ENCODE data around the gene RERG. TPM values are rescaled to one million over a fixed set of nuclear protein-coding genes. Genes with fewer than 3 reads are reported as not detected.
A peak's percentile ranks its signal among the peaks of the same experiment; 100 is the strongest.

Gene RERG
- total RNA-seq = 4.7 TPM

GRCh38 chr12:15220915-15221885, at the start of gene RERG:
RERG (minus strand) TSS chr12:15221417; CDS start chr12:15217489, 3,928 bp downstream.
- Histone ChIP-seq H3K9ac (ENCODE audit: low read depth in 1 of 3, low read length in 3 of 3) (peak within 1 kb of the TSS; percentile 73 to 81 (median 78)), H3K27me3 (ENCODE audit: control insufficient read depth in 3 of 3, insufficient read depth in 3 of 3, low read length in 3 of 3) (peaks cover 0 to 4% (median 0%) of the 10 kb centered on the region in 3 donors), H3K9me3 (ENCODE audit: control insufficient read depth in 3 of 3, low read length in 3 of 3) (no peaks in the 10 kb centered on the region), H3K4me1 (ENCODE audit: control insufficient read depth in 3 of 3, insufficient read depth in 3 of 3, low read length in 3 of 3) (peaks cover 3 to 8% (median 5%) of the 10 kb centered on the region in 3 donors), H3K36me3 (ENCODE audit: control insufficient read depth in 3 of 3, insufficient read depth in 3 of 3, low read length in 3 of 3) (no peaks in the 10 kb centered on the region), H3K27ac (ENCODE audit: low read depth, low read length) (peak within 1 kb of the TSS; percentile 69), H3K4me3 (ENCODE audit: low read length in 3 of 3) (peak within 1 kb of the TSS; percentile 73 to 79 (median 78))

DNA sequence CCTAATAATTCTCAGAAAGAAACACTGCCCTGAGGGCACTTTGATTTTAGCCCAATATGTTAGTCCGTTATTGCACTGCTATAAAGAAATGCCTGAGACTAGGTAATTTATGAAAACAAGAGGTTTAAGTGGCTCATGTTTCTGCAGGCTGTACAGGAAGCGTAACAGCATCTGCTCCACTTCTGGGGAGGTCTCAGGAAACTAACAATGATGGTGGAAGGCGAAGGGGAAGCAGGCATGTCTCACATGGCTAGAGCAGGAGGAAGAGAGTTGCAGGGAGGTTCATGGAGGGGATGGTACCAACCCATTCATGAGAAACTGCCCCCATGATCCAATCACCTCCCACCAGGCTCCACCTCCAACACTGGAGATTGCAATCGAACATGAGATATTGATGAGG, 49.4 kb upstream of the RERG start:
- no peaks in the 10 kb centered on the region for H3K36me3 ChIP-seq (ENCODE audit: control insufficient read depth in 3 of 3, insufficient read depth in 3 of 3, low read length in 3 of 3)
- H3K9me3 ChIP-seq (ENCODE audit: control insufficient read depth in 3 of 3, low read length in 3 of 3) = no peaks in the 10 kb centered on the region
- no peak overlapping the region for H3K9ac ChIP-seq (ENCODE audit: low read depth in 1 of 3, low read length in 3 of 3)
- peaks cover 0 to 2% (median 0%) of the 10 kb centered on the region in 3 donors for H3K4me1 ChIP-seq (ENCODE audit: control insufficient read depth in 3 of 3, insufficient read depth in 3 of 3, low read length in 3 of 3)
- no peak overlapping the region for H3K27ac ChIP-seq (ENCODE audit: low read depth, low read length)
- H3K4me3 ChIP-seq (ENCODE audit: low read length in 3 of 3) = no peak overlapping the region
- H3K27me3 ChIP-seq (ENCODE audit: control insufficient read depth in 3 of 3, insufficient read depth in 3 of 3, low read length in 3 of 3) = no peaks in the 10 kb centered on the region

- Histone ChIP-seq H3K4me3 (ENCODE audit: low read length in 3 of 3) (no peak overlapping the region), H3K9me3 (ENCODE audit: control insufficient read depth in 3 of 3, low read length in 3 of 3) (no peaks in the 10 kb centered on the region), H3K27me3 (ENCODE audit: control insufficient read depth in 3 of 3, insufficient read depth in 3 of 3, low read length in 3 of 3) (no peaks in the 10 kb centered on the region), H3K4me1 (ENCODE audit: control insufficient read depth in 3 of 3, insufficient read depth in 3 of 3, low read length in 3 of 3) (no peaks in the 10 kb centered on the region), H3K9ac (ENCODE audit: low read depth in 1 of 3, low read length in 3 of 3) (no peak overlapping the region), H3K36me3 (ENCODE audit: control insufficient read depth in 3 of 3, insufficient read depth in 3 of 3, low read length in 3 of 3) (no peaks in the 10 kb centered on the region), H3K27ac (ENCODE audit: low read depth, low read length) (no peak overlapping the region)
These were observed 47.8 kb upstream of the RERG start for GRCh38 chr12:15268927-15269552.

- Histone ChIP-seq H3K4me3 (ENCODE audit: low read length in 3 of 3) (no peak overlapping the region), H3K9ac (ENCODE audit: low read depth in 1 of 3, low read length in 3 of 3) (no peak overlapping the region), H3K36me3 (ENCODE audit: control insufficient read depth in 3 of 3, insufficient read depth in 3 of 3, low read length in 3 of 3) (no peaks in the 10 kb centered on the region), H3K4me1 (ENCODE audit: control insufficient read depth in 3 of 3, insufficient read depth in 3 of 3, low read length in 3 of 3) (no peaks in the 10 kb centered on the region), H3K27ac (ENCODE audit: low read depth, low read length) (no peak overlapping the region), H3K9me3 (ENCODE audit: control insufficient read depth in 3 of 3, low read length in 3 of 3) (no peaks in the 10 kb centered on the region), H3K27me3 (ENCODE audit: control insufficient read depth in 3 of 3, insufficient read depth in 3 of 3, low read length in 3 of 3) (no peaks in the 10 kb centered on the region)
These were observed 47.1 kb upstream of the RERG start for GRCh38 chr12:15268309-15268708.

DNA sequence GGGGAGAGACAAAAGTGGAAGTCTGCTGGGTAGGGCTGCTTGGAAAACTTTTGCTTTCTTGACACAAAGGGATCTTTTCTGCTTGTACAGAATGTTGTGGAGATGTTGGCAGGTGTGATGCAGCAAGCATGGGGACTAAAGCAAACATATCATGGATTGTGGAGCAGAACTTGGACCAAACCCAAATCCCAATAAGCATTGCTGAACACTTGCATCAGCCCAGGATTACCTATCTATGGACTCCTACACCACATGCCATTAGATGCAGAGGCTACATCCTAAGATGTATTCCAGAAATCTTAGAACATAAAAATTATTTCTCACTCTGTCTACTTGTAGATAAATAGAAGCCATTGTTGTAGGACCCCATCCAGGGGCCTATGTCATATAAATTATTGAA, 44.7 kb upstream of the RERG start:
- Histone ChIP-seq H3K9me3 (ENCODE audit: control insufficient read depth in 3 of 3, low read length in 3 of 3) (no peaks in the 10 kb centered on the region), H3K27me3 (ENCODE audit: control insufficient read depth in 3 of 3, insufficient read depth in 3 of 3, low read length in 3 of 3) (no peaks in the 10 kb centered on the region), H3K9ac (ENCODE audit: low read depth in 1 of 3, low read length in 3 of 3) (no peak overlapping the region), H3K4me1 (ENCODE audit: control insufficient read depth in 3 of 3, insufficient read depth in 3 of 3, low read length in 3 of 3) (no peaks in the 10 kb centered on the region), H3K4me3 (ENCODE audit: low read length in 3 of 3) (no peak overlapping the region), H3K27ac (ENCODE audit: low read depth, low read length) (no peak overlapping the region), H3K36me3 (ENCODE audit: control insufficient read depth in 3 of 3, insufficient read depth in 3 of 3, low read length in 3 of 3) (no peaks in the 10 kb centered on the region)

DNA sequence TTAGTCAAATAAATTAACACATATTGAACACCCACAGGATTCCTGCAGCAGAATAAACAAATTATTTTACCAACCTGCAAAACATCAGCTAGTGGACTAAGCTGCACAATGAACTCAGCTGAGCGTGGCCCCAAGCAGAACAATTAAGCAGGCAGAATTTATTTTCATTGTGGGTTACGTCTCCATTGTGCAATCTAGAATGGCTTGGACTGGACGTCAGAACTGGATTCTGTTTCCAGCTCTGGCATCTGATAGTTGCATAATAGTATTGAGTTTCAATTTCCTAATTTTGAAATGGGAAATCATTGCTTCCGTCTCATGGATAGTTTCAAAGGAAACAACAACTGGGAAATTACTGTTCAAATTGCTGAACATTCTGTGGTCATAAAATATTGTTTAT, 35.5 kb upstream of the RERG start:
- H3K36me3 ChIP-seq (ENCODE audit: control insufficient read depth in 3 of 3, insufficient read depth in 3 of 3, low read length in 3 of 3) = no peaks in the 10 kb centered on the region
- no peaks in the 10 kb centered on the region for H3K27me3 ChIP-seq (ENCODE audit: control insufficient read depth in 3 of 3, insufficient read depth in 3 of 3, low read length in 3 of 3)
- H3K27ac ChIP-seq (ENCODE audit: low read depth, low read length) = no peak overlapping the region
- no peak overlapping the region for H3K9ac ChIP-seq (ENCODE audit: low read depth in 1 of 3, low read length in 3 of 3)
- H3K4me3 ChIP-seq (ENCODE audit: low read length in 3 of 3) = no peak overlapping the region
- H3K4me1 ChIP-seq (ENCODE audit: control insufficient read depth in 3 of 3, insufficient read depth in 3 of 3, low read length in 3 of 3) = peaks cover 0 to 5% (median 4%) of the 10 kb centered on the region in 3 donors
- no peaks in the 10 kb centered on the region for H3K9me3 ChIP-seq (ENCODE audit: control insufficient read depth in 3 of 3, low read length in 3 of 3)

DNA sequence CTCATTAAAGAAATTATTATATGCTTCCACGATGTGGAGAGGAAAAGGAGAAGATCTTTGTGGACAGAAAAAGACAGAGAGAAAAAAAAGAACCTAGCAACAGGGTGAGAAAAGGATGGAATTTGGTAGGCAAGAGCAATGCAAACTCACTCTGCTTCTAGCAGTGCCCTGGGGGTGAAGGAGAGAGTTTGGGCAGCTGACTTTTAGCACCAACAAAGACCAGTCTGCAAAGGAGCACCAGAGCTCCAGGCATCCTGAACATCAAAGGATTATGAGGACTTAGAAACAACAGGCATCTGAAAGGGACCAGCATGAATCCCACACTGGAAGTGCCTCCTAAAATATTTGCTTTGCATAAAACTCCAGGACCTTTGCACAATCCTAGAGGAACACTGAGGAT, 32.8 kb upstream of the RERG start:
- Histone ChIP-seq H3K4me1 (ENCODE audit: control insufficient read depth in 3 of 3, insufficient read depth in 3 of 3, low read length in 3 of 3) (peaks cover 0 to 5% (median 4%) of the 10 kb centered on the region in 3 donors), H3K9me3 (ENCODE audit: control insufficient read depth in 3 of 3, low read length in 3 of 3) (no peaks in the 10 kb centered on the region), H3K27me3 (ENCODE audit: control insufficient read depth in 3 of 3, insufficient read depth in 3 of 3, low read length in 3 of 3) (no peaks in the 10 kb centered on the region), H3K27ac (ENCODE audit: low read depth, low read length) (no peak overlapping the region), H3K4me3 (ENCODE audit: low read length in 3 of 3) (no peak overlapping the region), H3K9ac (ENCODE audit: low read depth in 1 of 3, low read length in 3 of 3) (no peak overlapping the region), H3K36me3 (ENCODE audit: control insufficient read depth in 3 of 3, insufficient read depth in 3 of 3, low read length in 3 of 3) (no peaks in the 10 kb centered on the region)

- no peaks in the 10 kb centered on the region for H3K4me1 ChIP-seq (ENCODE audit: control insufficient read depth in 3 of 3, insufficient read depth in 3 of 3, low read length in 3 of 3)
- no peaks in the 10 kb centered on the region for H3K36me3 ChIP-seq (ENCODE audit: control insufficient read depth in 3 of 3, insufficient read depth in 3 of 3, low read length in 3 of 3)
- H3K4me3 ChIP-seq (ENCODE audit: low read length in 3 of 3) = no peak overlapping the region
These were observed 23.7 kb upstream of the RERG start for GRCh38 chr12:15244926-15245325.

GRCh38 chr12:15244341-15244740, 23.1 kb upstream of the RERG start:
- Histone ChIP-seq H3K27me3 (ENCODE audit: control insufficient read depth in 3 of 3, insufficient read depth in 3 of 3, low read length in 3 of 3) (no peaks in the 10 kb centered on the region), H3K4me1 (ENCODE audit: control insufficient read depth in 3 of 3, insufficient read depth in 3 of 3, low read length in 3 of 3) (no peaks in the 10 kb centered on the region), H3K9ac (ENCODE audit: low read depth in 1 of 3, low read length in 3 of 3) (no peak overlapping the region), H3K36me3 (ENCODE audit: control insufficient read depth in 3 of 3, insufficient read depth in 3 of 3, low read length in 3 of 3) (no peaks in the 10 kb centered on the region), H3K4me3 (ENCODE audit: low read length in 3 of 3) (no peak overlapping the region), H3K9me3 (ENCODE audit: control insufficient read depth in 3 of 3, low read length in 3 of 3) (no peaks in the 10 kb centered on the region), H3K27ac (ENCODE audit: low read depth, low read length) (no peak overlapping the region)

More at GRCh38 chr12:15244926-15245325, 23.7 kb upstream of the RERG start:
- Histone ChIP-seq H3K9ac (ENCODE audit: low read depth in 1 of 3, low read length in 3 of 3) (no peak overlapping the region), H3K9me3 (ENCODE audit: control insufficient read depth in 3 of 3, low read length in 3 of 3) (no peaks in the 10 kb centered on the region), H3K27ac (ENCODE audit: low read depth, low read length) (no peak overlapping the region), H3K27me3 (ENCODE audit: control insufficient read depth in 3 of 3, insufficient read depth in 3 of 3, low read length in 3 of 3) (no peaks in the 10 kb centered on the region)

- no peaks in the 10 kb centered on the region for H3K4me1 ChIP-seq (ENCODE audit: control insufficient read depth in 3 of 3, insufficient read depth in 3 of 3, low read length in 3 of 3)
- no peak overlapping the region for H3K4me3 ChIP-seq (ENCODE audit: low read length in 3 of 3)
- H3K27me3 ChIP-seq (ENCODE audit: control insufficient read depth in 3 of 3, insufficient read depth in 3 of 3, low read length in 3 of 3) = no peaks in the 10 kb centered on the region
- H3K36me3 ChIP-seq (ENCODE audit: control insufficient read depth in 3 of 3, insufficient read depth in 3 of 3, low read length in 3 of 3) = no peaks in the 10 kb centered on the region
- H3K9me3 ChIP-seq (ENCODE audit: control insufficient read depth in 3 of 3, low read length in 3 of 3) = no peaks in the 10 kb centered on the region
- H3K9ac ChIP-seq (ENCODE audit: low read depth in 1 of 3, low read length in 3 of 3) = no peak overlapping the region
- no peak overlapping the region for H3K27ac ChIP-seq (ENCODE audit: low read depth, low read length)
These were observed 21.9 kb upstream of the RERG start for GRCh38 chr12:15243102-15243501.
